Stimulated activated CD4-positive, alpha-beta T cell treated with anti-CD3 and anti-CD28 coated beads, Interleukin-4, amount 100 ng/mL, for 48 hours (primary cell): ENCODE measurements around the gene LOC101059915.
A peak's percentile ranks its signal among the peaks of the same experiment; 100 is the strongest.

Experiments used
- DNase-seq, 2 donors: peaks; one replicate each; pipeline ENCODE4 v3.0.0-alpha.2; 2020; ENCODE audit warnings: low read depth in 2 of 2

Gene LOC101059915

GRCh38 chrX:71667328-71668247 lies at the start of gene LOC101059915:
TSS of gene LOC101059915 (plus strand) at chrX:71667546.
- DNase-seq, result no peak

- DNase-seq, result no peak
Observed at GRCh38 chrX:71617742-71618141, 49.6 kb upstream of the LOC101059915 start.

GRCh38 chrX:71618303-71618721 lies 49.0 kb upstream of the LOC101059915 start, which contains the start of gene CXCR3:
TSS of gene CXCR3 (minus strand) at chrX:71618511. CDS start at chrX:71618449, 62 bp downstream.
- peak; percentile 45 to 67 for DNase-seq

- no peak for DNase-seq
Observed at GRCh38 chrX:71618787-71619186, 48.6 kb upstream of the LOC101059915 start.

GRCh38 chrX:71619193-71619592 lies 48.2 kb upstream of the LOC101059915 start:
- DNase-seq, result peak in 1 of 2 donors; percentile 56

- DNase-seq, result no peak
Observed at GRCh38 chrX:71619986-71620385, 47.4 kb upstream of the LOC101059915 start.

GRCh38 chrX:71621603-71622002 lies 45.7 kb upstream of the LOC101059915 start:
- no peak for DNase-seq

GRCh38 chrX:71622032-71622575 lies 45.2 kb upstream of the LOC101059915 start:
- DNase-seq, result no peak

- DNase-seq, result peak; percentile 33 to 47
Observed at GRCh38 chrX:71622576-71623450, 44.5 kb upstream of the LOC101059915 start.

GRCh38 chrX:71623714-71624113 lies 43.6 kb upstream of the LOC101059915 start:
- DNase-seq, result no peak

- no peak for DNase-seq
Observed at GRCh38 chrX:71625471-71625870, 41.9 kb upstream of the LOC101059915 start.

GRCh38 chrX:71626576-71626975 lies 40.8 kb upstream of the LOC101059915 start:
- no peak for DNase-seq

GRCh38 chrX:71627588-71628404 lies 39.5 kb upstream of the LOC101059915 start:
- DNase-seq, result no peak

GRCh38 chrX:71629467-71629866 lies 37.9 kb upstream of the LOC101059915 start:
- no peak for DNase-seq

- no peak for DNase-seq
Observed at GRCh38 chrX:71632923-71633657, 34.3 kb upstream of the LOC101059915 start.

GRCh38 chrX:71634366-71634765 lies 33.0 kb upstream of the LOC101059915 start:
- no peak for DNase-seq

GRCh38 chrX:71636438-71637252 lies 30.7 kb upstream of the LOC101059915 start:
- DNase-seq, result no peak

GRCh38 chrX:71637253-71637618 lies 30.1 kb upstream of the LOC101059915 start:
- DNase-seq, result no peak

GRCh38 chrX:71637848-71638247 lies 29.5 kb upstream of the LOC101059915 start:
- DNase-seq, result no peak

- DNase-seq, result no peak
Observed at GRCh38 chrX:71638409-71638808, 28.9 kb upstream of the LOC101059915 start.
